HCEC 1CT (cell line): Measurements from ENCODE around the gene SIGLEC7.

Experiments used
- DNase-seq: peaks from one replicate; pipeline ENCODE4 v3.0.0-alpha.2; 2017

Gene SIGLEC7

DNA sequence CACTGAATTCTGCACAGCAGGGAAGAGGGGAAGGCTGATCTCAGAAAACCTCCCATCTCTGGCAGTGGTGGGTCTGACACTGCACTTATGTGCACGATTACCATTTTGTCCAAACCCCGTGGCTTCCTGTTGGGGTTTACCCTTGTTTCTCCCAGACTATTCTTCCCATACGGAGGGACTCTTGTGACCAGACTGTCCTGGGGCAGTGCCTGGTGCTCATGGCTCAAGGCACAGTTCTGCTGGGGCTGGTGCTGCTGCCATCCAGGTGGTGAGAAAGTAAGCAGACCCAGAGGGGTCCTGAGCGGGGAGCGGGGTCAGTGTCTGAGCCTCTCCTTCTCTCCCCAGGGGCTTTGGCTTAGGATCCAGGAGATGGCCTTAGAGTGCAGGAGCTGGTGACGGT is 22.5 kb upstream of the SIGLEC7 start:
- DNase-seq, result no peak

DNA sequence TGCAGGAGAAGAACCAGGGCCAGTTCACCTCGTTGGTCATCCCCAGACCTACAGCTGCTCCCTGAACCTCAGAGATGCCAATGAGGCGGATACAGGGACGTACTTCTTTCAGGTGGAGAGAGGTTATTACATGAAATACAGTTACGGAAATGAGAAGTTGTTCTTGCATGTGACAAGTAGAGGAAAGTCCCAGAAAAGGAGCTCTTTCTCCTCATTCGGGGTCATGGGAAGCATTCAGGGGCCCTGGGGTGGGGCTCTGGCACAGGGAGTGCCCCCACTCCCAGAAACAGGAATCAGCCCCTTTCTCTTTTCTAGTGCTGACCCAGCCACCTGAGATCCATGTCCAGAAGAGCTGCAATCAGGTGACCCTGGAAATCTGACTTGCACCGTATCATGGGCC is 21.9 kb upstream of the SIGLEC7 start:
- no peak for DNase-seq

DNA sequence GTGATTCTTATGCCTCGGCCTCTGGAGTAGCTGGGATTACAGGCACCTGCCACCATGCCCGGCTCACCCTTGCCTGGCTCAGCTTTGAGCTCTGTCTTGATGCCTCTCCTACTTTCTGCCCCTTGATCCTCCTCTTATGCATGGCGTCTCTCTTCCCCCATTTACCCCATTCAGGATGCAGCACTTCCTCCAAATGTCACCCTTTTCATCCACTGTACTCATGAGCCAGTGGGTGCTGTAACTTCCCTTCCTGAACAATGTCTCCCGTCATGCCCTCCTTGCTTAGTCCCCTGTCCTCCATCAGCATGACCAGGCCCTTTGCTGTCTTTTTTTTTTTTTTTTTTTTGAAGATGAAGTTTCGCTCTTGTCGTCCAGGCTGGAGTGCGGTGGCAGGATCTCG is 20.8 kb upstream of the SIGLEC7 start:
- no peak for DNase-seq

DNA sequence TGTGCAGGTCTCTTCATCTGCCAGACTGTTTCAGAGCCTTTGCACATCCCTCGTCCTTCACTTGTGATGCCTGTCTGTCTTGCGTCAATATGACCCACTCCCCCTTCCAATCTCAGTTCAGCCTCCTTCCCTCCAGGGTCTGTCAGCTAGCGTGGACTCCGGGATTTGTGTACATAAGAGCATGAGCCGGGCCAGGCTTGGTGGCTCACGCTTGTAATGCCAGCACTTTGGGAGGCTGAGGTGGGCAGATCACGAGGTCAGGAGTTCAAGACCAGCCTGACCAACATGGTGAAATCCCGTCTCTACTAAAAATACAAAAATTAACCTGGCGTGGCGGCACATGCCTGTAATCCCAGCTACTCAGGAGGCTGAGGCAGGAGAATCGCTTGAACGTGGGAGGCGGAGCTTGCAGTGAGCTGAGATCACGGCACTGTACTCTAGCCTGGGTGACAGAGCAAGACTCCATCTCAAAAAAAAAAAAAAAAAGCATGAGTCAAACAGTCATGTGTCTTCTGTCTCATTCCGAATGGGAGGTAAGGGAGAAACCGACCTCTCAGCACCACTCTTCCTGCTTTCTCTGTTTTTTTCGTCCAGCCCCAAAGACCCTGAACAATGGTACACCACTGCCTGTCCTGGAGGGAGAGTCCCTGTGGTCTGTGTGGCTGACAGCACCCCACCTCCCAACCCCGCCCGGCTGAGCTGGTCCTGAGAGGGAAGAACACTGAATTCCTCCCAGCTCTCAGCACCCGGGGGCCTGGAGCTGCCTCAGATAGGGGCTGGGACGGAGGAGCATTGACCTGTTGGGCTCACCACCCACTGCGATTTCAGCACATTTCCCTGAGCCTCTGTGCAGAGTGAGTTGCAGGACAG is 19.8 kb upstream of the SIGLEC7 start:
- DNase-seq, result no peak

DNA sequence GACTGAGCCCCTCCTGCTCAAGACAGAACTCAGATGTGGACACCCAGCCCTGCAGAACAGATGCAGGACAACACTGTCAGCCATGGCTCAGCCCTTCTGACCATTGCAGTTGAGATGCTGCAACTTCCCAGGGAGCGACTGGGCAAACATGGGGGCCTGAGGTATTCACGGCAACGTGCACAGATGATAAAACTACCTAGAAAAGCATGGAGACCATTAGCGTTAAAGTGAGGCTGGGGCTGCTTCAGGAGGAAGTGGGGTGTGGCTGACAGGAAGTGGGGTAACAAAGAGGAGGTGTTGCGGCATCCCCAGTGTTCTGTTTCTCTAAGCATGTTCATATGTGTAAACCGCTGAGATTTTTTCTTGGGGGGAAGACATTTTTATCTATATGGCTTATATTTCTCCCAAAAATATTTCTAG is 18.7 kb upstream of the SIGLEC7 start:
- no peak for DNase-seq

DNA sequence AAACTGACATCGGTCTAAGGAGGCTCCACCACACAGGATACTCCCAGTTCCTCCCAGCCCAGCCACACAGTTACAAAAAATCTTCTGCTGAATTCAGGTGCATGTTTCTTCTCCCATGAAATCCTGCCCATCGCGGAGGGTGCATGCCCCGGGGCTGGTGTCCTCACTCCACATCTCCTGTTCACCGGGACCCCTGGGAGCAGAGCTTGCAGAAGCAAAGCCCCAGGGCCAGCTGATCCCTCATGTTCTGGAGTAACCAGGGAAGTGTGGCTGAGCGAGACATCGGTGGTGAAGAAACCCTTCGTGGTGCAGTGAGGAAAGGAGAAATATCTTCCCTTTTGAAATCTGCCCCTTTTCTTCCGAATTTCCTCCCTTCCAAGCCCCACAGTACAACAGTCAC is 18.3 kb upstream of the SIGLEC7 start:
- no peak for DNase-seq

DNA sequence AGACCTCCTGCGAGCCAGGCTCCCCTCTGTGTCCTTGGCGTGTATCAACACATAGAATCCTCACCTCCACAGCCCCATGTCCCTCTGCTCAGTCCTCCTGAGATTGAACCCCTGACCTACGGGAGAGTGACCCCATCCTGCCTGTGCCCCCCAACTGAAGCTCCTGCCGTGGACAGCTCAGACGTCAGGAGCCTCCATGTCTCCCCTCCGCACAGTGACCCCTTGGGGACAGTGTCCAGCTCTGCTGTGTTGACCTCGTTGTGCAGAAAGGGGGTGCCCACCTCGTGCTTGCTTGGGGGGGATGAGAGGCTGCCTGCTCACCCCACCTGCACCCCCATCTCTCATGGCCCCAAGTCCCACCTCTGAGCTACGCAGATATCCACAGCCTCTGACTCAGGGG is 17.9 kb upstream of the SIGLEC7 start:
- no peak for DNase-seq

DNA sequence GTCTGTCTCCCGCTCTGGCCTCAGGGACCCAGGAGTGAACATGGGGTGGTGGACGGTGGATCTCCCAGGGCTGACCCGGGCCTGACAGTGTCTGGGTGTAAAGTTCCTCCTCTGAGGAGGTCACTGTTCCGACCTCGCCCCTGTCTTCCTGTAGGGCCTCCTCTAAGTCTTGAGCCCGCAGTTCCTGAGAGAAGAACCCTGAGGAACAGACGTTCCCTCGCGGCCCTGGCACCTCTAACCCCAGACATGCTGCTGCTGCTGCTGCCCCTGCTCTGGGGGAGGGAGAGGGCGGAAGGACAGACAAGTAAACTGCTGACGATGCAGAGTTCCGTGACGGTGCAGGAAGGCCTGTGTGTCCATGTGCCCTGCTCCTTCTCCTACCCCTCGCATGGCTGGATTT is 17.4 kb upstream of the SIGLEC7 start, which contains the start of gene SIGLEC9:
TSS of gene SIGLEC9 (plus strand) at position 178 of the 400 bp plus-strand sequence. CDS start at position 247, 69 bp downstream.
- no peak for DNase-seq

DNA sequence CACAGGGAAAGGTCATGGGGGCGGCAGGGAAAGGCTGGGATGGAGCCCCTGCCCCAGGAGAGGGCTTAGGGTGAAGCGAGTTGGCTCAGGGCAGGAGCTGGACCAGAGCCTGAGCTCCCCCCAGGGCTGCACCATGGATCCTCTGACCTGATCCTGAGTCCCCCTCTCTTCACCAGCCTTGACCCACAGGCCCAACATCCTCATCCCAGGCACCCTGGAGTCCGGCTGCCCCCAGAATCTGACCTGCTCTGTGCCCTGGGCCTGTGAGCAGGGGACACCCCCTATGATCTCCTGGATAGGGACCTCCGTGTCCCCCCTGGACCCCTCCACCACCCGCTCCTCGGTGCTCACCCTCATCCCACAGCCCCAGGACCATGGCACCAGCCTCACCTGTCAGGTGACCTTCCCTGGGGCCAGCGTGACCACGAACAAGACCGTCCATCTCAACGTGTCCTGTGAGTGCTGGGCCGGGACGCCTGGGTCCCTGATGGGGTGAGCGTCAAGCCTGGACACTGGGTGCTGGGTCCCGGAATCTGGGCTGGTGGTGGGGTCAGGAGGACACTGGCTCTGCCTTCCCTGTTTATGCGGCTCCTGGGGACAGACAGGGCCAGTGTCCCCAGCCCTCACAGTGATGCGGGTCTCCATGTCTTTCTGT is 16.6 kb upstream of the SIGLEC7 start:
- no peak for DNase-seq

DNA sequence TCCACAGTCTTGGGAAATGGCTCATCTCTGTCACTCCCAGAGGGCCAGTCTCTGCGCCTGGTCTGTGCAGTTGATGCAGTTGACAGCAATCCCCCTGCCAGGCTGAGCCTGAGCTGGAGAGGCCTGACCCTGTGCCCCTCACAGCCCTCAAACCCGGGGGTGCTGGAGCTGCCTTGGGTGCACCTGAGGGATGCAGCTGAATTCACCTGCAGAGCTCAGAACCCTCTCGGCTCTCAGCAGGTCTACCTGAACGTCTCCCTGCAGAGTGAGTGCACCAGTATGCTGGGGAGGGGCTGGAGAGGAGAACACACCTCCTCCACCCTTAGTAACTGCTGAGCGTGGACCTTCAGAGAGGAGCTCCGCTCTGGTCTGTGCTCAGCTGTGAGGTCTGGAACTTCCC is 15.1 kb upstream of the SIGLEC7 start:
- no peak for DNase-seq

DNA sequence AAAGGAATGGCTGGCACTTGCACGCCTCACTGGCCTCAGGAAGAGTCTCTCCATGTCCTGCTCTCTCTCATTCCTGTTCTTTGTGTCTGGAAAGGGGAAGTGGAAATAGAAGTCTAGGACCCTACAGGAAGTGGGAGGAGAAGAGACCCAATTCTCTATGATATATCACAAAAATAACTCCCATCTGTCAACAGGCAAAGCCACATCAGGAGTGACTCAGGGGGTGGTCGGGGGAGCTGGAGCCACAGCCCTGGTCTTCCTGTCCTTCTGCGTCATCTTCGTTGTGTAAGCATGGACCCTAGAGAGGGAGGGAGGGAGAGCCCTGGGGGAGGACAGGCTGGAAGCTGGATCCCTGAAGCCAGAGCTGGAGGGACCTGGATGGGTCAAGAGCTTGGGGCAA is 14.3 kb upstream of the SIGLEC7 start:
- DNase-seq, result no peak

DNA sequence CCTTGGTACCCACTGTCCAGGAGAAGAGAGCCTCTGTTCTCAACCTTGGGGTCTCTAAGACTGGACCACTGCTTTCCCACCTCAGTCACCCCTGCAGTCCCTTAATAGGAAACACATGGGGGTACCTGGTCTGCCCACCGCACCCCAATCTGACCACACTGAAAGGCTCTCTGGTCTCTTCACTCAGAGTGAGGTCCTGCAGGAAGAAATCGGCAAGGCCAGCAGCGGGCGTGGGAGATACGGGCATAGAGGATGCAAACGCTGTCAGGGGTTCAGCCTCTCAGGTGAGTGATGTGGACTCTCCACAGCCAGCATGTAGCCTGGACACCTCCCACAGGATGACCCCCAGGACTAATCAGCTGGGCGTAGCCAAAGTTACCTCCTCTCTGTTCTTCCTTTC is 13.9 kb upstream of the SIGLEC7 start:
- no peak for DNase-seq

DNA sequence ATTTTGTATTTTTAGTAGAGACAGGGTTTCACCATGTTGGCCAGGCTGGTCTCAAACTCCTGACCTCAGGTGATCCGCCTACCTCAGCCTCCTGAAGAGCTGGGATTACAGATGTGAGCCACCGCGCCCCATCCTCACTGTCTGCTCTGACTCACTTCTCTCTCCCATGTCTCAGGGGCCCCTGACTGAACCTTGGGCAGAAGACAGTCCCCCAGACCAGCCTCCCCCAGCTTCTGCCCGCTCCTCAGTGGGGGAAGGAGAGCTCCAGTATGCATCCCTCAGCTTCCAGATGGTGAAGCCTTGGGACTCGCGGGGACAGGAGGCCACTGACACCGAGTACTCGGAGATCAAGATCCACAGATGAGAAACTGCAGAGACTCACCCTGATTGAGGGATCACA is 12.4 kb upstream of the SIGLEC7 start:
- DNase-seq, result no peak

DNA sequence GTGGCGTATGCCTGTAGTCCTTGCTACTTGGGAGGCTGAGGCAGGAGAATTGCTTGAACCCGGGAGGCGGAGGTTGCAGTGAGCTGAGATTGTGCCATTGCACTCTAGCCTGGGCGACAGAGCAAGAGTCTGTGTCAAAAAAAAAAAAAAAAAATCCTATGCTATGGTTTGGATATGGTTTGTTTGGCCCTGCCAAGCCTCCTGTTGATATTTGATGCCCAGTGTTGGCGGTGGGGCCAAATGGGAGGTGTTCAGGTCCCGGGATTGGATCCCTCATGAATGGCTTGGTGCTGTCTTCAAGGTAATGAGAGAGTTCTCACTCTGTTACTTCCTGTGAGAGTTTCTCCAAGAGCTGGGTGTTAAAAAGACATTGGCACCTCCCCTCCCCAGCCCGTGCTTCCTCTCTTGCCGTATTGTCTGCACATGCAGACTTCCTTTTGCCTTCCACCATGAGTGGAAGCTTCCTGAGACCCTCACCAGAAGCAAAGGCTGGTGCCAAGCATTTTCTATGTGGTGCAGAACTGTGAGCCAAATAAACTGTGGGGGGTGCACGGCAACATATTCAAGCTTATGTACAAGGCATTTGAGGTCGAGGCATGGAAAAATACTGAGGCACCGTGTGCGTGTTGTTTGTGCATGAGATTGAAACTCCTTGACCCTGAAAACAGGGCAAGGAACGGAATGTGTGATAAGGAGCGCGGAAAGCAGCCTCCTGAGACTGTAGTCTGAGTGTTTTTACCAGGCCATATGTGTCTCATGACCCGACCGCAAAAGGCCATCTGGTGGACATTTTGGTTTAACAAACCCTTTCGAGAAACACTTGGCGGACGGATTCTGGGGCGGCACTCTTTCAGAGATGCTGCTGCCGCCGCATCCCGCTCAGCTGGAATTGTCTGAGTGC is 10.1 kb upstream of the SIGLEC7 start:
- DNase-seq, result no peak

DNA sequence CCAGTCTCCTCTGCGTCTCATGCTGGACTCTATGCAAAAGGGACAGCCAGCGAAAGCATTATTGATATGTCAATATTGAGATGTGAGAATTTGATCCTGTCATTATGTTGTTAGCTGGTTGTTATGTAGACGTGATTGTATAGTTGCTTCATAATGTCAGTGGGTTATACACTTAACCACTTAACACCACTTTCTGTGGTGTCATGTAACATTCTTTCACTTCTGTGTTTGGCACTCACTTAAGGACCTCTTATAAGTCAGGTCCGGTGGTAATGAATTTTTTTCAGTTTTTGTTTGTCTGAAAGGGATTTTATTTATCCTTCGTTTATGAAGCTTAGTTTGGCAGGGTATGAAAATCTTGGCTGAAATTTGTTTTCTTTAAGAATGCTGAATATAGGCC is 7.1 kb upstream of the SIGLEC7 start:
- no peak for DNase-seq

DNA sequence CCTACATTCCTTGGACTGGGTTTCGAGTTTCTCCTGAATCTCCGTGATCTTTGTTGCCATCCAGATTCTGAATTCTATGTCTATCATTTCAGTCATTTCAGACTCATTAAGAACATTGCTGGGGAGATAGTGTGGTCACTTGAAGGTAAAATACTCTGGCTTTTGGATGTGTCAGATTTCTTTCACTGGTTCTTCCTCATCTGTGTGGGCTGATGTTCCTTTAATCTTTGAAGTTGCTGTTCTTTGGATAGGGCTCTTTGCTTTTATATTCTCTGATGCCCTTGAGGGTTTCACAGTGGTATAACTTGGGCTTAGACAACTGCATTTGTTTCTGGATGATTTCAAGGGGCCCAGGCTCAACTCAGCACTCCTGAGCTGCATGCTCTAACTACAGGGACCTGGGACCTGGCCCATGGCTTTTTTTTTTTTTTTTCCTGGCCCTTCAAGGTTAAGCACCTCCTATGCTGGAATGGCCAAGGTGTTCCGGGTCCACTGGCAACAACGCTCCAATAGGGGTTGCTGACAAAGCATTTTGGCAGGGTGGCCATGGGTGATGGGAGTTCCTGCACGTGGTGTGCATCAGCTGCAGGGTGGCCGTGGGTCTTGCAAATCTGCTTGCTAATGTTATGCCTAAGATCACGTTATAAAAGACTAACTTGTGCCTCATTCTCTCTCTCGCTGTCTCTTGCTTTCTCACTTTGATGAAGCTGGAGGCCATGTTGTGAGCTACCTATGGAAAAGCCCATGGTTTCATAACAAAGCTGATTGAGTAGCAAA is 5.9 kb upstream of the SIGLEC7 start:
- no peak for DNase-seq

DNA sequence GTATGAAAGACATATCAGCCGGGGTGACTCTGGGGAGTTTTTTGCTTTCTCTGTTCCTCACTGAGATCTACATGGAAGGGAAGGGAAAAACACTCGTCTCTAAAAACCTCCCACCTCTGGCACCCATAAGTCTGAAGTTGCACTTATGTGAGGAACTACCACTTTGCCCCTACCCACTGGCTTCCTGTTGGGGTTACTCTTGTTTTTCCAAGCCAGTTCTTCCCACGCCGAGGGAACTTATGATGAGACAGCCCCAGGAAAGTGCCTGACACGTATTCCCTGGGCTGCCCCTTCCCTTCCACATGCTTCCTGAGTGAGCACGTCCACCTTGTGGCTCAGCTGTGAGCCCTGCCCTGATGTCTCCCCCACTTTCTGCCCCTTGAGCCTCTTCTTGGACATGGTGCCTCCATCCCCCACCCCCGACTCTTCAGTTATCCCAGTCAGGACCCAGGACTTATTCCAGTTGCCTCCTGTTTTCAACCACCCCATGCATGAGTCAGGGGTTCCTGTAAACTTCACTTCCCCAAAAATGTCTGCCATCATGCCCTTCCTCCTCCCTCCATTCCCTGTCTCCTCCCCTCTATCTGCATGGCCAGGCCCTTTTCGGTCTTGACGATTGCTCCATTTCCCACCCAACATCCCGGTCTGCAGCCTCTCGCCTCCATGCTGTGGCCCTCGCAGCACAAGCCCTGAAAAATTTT is 5.1 kb upstream of the SIGLEC7 start:
- no peak for DNase-seq

DNA sequence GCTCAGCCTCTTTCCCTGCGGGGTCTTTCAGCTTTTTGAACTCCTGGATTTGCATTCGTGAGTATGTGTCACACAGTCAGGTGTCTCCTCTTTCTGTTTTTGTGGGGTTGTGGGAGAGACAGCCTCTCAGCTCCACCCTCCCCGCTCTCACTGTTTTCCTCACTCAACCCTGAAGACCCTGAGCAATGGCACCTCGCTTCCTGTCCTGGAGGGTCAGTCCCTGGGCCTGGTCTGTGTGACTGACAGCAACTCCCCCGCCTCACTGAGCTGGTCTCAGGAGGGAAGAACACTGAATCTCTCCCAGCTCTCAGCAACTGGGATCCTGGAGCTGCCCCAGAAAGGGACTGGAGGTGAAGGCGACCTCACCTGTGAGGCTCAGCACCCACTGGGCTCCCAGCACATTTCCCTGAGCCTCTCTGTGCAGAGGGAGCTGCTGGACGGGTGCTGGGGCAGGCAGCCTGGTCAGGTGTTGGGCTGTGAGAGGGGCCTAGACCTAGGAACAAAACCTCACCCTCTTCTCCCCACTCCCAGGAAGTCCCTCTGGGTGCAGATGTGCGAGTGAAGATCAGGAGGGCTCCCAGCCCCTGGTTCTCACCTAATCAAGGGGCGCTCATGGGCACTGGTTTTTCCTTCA is 4.2 kb upstream of the SIGLEC7 start:
- no peak for DNase-seq

DNA sequence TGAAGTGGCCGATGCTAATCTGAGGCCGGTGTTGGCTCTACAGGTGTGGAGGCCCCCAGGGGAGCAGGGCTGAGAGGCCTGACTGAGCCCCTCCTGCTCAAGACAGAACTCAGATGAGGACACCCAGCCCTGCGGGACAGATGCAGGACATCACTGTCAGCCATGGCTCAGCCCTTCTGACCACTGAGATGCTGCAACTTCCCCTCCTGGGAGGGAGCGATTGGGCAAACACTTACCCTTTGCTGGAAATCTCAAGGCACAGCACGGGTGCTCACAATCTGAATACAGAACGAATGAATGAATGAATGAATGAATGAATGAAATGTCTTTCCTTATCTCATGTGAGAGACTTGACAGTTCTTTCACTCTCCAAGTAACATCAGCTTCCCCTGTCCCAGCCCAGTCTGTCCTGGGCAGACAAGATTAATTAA is 3.5 kb upstream of the SIGLEC7 start:
- no peak for DNase-seq

DNA sequence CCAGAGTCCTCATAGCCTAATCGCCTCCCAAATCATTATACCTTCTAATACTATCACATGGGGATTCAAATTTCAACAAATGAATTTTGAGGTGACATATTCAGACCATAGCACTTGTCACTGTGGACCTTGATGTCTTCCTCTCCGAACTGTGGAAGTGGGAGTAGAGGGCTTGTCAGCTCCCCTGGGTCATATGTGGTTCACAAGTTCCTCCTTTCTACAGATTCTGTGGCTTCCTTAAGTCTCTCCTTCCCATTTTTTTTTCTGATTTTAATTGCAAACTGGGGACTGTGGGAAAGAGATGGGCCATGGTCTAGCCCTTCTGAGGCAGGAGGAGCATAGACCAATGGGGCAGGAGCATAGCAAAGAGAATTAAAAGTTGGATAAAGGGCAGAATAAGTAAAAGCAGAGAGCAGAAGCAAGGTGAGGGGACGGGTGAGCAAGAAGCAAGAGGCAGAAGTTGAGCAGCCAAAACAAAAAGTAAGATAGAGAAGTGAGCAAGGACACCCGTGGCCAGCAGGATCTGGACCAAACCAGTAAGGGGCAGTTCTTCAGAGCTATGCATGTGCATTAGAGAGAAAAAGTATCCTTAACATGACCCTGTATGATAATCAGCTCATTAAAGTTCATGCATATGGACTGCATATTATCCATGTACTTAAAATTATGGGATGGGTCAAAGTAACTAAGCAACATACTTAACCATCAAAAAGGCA is 2.6 kb upstream of the SIGLEC7 start:
- DNase-seq, result no peak

DNA sequence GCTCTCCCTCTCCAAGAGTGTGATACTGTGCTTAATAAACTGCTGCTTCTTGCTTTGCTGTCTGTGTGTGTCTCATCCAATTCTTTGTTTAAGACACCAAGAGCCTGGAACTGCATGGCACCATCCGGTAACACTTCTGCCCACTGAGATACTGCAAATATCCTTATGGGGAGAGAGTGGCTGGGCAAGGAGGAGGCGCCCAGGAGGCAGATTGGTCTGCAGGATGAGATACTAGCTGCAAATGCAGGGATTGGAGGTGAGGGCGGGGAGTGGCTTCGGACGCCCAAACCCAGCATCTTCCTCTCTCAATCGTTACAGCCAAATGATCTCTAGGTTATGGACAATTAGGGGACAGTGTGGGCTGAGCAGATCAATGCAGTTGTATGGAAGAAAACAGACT is 1.7 kb upstream of the SIGLEC7 start:
- no peak for DNase-seq
